ENCODE measurements around the gene PKLR. TPM values are rescaled to one million over a fixed set of nuclear protein-coding genes. Genes with fewer than 3 reads are reported as not detected.

PKLR gene
- total and polyA plus RNA-seq, 2 of the 4 experiments (the other 2 are of a cell fraction), result 0.03 TPM; not detected in 1

- DNase-seq, result no peak
- H4K8ac ChIP-seq (ENCODE audit: low read depth in 2 of 2, low read length in 2 of 2), result peak overlapping the region in 1 of 2 experiments; percentile 49; a peak in 1 of 4 replicates
- H3K9me3 ChIP-seq (ENCODE audit: control insufficient read depth, insufficient read depth, low read length), result no peaks in the 10 kb centered on the region
- no peak overlapping the region for H3K18ac ChIP-seq (ENCODE audit: low read depth, low read length)
- WGBS, 2 experiments (ENCODE audit: extremely low coverage in 2 of 2, insufficient read length in 1 of 2), result 88% methylated on average over 4 of the region's 6 CpGs; no CpG with 5 or more reads in 1 of the 2 experiments
- H3K27me3 ChIP-seq (ENCODE audit: control insufficient read depth, insufficient read depth, low read length), result no peaks in the 10 kb centered on the region
- H2AK5ac ChIP-seq (ENCODE audit: low read depth, low read length), result peak overlapping the region; percentile 9; the same call in 1 of the 2 replicates
- peaks cover 16 to 52% of the 10 kb centered on the region in 2 experiments for H3K79me1 ChIP-seq (ENCODE audit: low read depth in 1 of 2, low read length in 2 of 2)
- H3K9ac ChIP-seq (ENCODE audit: low read depth, low read length), result no peak overlapping the region; the same call in 1 of the 2 replicates
- POLR2A ChIA-PET (ENCODE audit: unreplicated experiment), result no interaction called here
- intact Hi-C loops (cut with micrococcal nuclease), result loop anchor here (10.0 kb wide), 1 partner anchor 121 kb away; the partner anchor contains the start of genes MTX1 and THBS3
- H2BK5ac ChIP-seq (ENCODE audit: low read depth, low read length, poor library complexity, severe bottlenecking), result no peak overlapping the region
- peaks cover 29% of the 10 kb centered on the region for H4K20me1 ChIP-seq (ENCODE audit: insufficient read depth, low read length)
- H2BK15ac ChIP-seq (ENCODE audit: low read depth, low read length), result no peak overlapping the region
- no peak overlapping the region for H4K5ac ChIP-seq (ENCODE audit: low read depth, low read length)
- CTCF ChIA-PET, result no interaction called here
- no peak overlapping the region for H3K14ac ChIP-seq (replicated peaks; ENCODE audit: low read depth, low read length)
- peak overlapping the region; percentile 87 for H2AK9ac ChIP-seq (replicated peaks; ENCODE audit: low read depth, low read length, poor library complexity)
- H2BK20ac ChIP-seq (ENCODE audit: low read depth, low read length), result no peak overlapping the region
- H3K4me3 ChIP-seq (ENCODE audit: insufficient read depth, low read depth, low read length), result no peak overlapping the region
- no peak overlapping the region for H3K4ac ChIP-seq (ENCODE audit: low read depth, low read length)
- no peak overlapping the region for H4K91ac ChIP-seq (ENCODE audit: insufficient read depth, low read depth, low read length)
- peaks cover 19% of the 10 kb centered on the region; the same call in 1 of the 2 replicates for H3K9me1 ChIP-seq (ENCODE audit: insufficient read depth, low read length)
- no peak overlapping the region for H2AFZ ChIP-seq (replicated peaks; ENCODE audit: low read length, poor library complexity)
- no peak for TF ChIP-seq USF2 (IDR thresholded peaks at IDR 0.05; ENCODE audit: low read depth, low read length)
- TF ChIP-seq MXI1 (IDR thresholded peaks at IDR 0.05; ENCODE audit: borderline replicate concordance, low read depth, low read length), result no peak
- no peak for TF ChIP-seq CTCF (conservative IDR thresholded peaks at IDR 0.05; ENCODE audit: low read depth, low read length)
- no peak for TF ChIP-seq MAZ (IDR thresholded peaks at IDR 0.05; ENCODE audit: borderline replicate concordance, low read depth, low read length)
- no peak for TF ChIP-seq CHD1 (IDR thresholded peaks at IDR 0.05; ENCODE audit: low read depth, low read length)
- no peak for TF ChIP-seq NFE2L2 (IDR thresholded peaks at IDR 0.05; ENCODE audit: low read depth, low read length)
- no peak for TF ChIP-seq RAD21 (IDR thresholded peaks at IDR 0.05; ENCODE audit: low read length)
- TF ChIP-seq POLR2A (IDR thresholded peaks at IDR 0.05; ENCODE audit: low read depth, low read length), result no peak
- TF ChIP-seq BHLHE40 (IDR thresholded peaks at IDR 0.05; ENCODE audit: low read depth, low read length), result no peak
- TF ChIP-seq MAFK (IDR thresholded peaks at IDR 0.05; ENCODE audit: low read depth, low read length), result no peak
- no peak for TF ChIP-seq FOS (IDR thresholded peaks at IDR 0.05; ENCODE audit: low read depth, low read length)
- no peak for TF ChIP-seq RCOR1 (IDR thresholded peaks at IDR 0.05; ENCODE audit: insufficient replicate concordance, low read length)
- dilution Hi-C loops (cut with HindIII; ENCODE audit: low sequenced_read_pairs, unreplicated experiment), result no loop called here
- ATAC-seq (ENCODE audit: low read depth), result no peak
- in situ Hi-C loops (cut with MboI; ENCODE audit: low sequenced_read_pairs), result no loop called here
- peaks cover 28% of the 10 kb centered on the region for H3K36me3 ChIP-seq (ENCODE audit: control insufficient read depth, insufficient read depth, low read length)
- no peak overlapping the region for H2BK120ac ChIP-seq (ENCODE audit: low read depth, low read length)
- H3K4me1 ChIP-seq (ENCODE audit: control insufficient read depth, insufficient read depth, low read length), result peaks cover 18% of the 10 kb centered on the region; the same call in 1 of the 2 replicates
- no peak overlapping the region for H3K56ac ChIP-seq (ENCODE audit: extremely low read depth, insufficient read depth, low read length)
- no peak overlapping the region for H3K4me2 ChIP-seq (ENCODE audit: low read depth, low read length)
- no TSS peak for BruUV-seq (replicated peaks)
- no peak overlapping the region for H3K27ac ChIP-seq (ENCODE audit: insufficient read depth, low read length)
- H3K23ac ChIP-seq (ENCODE audit: low read depth, low read length), result peak overlapping the region; percentile 60; the same call in 1 of the 2 replicates
Observed at GRCh38 chr1:155326020-155326526, 24.8 kb upstream of the PKLR start.
